Stimulated activated CD8-positive, alpha-beta memory T cell treated with anti-CD3 and anti-CD28 coated beads, Interleukin-12 subunit alpha, Interleukin-12 subunit beta, amount 100 ng/mL, for 24 hours (primary cell): ENCODE results near the gene RSU1.

ENCODE experiments used
- DNase-seq: peaks from one replicate; pipeline ENCODE4 v3.0.0-alpha.2; 2020; ENCODE audit errors: extremely low read depth

The RSU1 gene

DNA sequence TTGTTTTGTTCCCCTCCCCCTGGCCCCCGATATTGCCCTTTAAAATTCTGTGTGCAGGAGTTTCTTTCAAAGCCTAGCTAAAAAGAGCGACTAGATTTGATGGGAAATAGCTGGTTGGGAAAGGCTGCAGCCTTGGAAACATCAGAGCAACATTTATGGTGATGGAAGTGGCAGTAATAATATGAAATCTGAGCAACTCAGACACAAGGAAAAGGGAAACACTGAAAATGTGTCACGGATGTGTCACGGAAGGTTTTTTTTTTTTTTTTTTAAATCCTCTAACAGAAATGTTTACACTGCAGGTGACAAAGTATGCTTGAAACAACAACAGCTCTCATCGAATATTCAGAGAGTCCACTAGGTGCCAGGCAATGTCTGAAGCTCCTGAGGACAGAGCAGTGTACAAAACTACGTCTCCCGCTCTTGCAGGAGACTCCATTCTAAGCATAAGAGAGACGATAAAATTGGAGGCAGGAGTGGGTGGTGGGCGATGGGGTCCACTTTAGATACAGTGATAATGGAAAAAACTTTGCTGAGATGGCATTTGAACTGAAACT is 143.0 kb downstream of the RSU1 start:
- no peak for DNase-seq

DNA sequence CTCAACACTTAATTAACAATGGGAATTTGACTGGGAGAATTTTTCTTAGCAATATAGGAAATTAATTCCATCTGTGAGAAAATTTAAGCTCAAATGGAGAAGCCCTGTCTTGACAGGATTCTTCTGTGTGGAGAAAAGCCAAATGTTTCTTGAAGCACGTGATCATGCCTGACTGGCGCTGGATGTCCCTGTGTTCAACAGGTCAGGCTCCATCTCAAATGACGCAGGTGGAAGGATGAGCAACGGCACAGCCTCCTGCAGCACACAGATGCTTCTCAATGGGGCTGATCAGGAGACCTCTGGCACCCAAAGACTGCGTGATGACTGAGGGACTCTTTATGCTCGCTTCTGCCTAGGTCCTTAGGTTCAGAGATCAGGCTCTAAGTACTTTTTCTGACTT is 143.8 kb downstream of the RSU1 start:
- no peak for DNase-seq

- DNase-seq, result no peak
Measured at GRCh38 chr10:16663444-16663843, 153.8 kb downstream of the RSU1 start.

- DNase-seq, result no peak
Measured at GRCh38 chr10:16662923-16663322, 154.3 kb downstream of the RSU1 start.

DNA sequence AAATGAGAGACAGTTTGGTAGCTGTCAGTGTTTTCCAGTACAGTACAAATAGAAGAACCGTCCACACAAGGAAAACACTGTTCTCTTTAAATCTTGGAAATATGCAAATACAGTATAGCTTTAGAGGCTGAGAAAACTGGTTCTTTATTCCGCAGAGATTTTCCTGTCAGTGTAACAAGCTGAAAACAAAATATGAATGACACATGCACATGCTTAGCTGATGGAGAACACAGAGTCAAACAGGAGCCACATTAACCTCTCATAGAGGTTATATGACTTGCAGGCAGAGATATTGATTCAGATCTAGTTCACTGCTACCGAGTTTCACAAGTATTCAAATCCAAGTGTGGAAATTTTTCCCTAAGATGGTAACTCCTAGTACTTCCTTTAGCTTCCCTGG is 160.3 kb downstream of the RSU1 start:
- DNase-seq, result no peak

GRCh38 chr10:16653224-16653623 is 164.0 kb downstream of the RSU1 start:
- DNase-seq, result no peak

GRCh38 chr10:16652154-16652553 is 165.1 kb downstream of the RSU1 start:
- no peak for DNase-seq

DNA sequence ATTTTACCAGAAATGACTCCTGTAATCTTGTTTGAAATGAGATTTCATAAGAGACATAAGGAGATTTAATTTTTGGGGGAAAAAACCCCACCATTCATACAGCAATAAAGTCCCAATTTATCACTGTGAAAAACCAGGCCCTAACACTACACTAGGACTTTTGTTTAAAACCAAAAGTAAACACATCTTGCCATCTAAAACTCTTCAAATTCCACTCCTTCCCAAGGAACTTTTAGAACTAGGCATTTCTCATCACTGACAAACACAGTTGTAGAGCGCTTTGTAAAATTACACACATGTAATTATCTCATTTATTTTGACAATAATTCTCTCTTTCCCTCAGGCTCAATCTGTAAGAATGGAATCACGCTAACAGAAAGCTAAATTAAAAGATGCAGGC is 167.5 kb downstream of the RSU1 start:
- no peak for DNase-seq

- DNase-seq, result no peak
Measured at GRCh38 chr10:16648366-16648765, 168.9 kb downstream of the RSU1 start.

DNA sequence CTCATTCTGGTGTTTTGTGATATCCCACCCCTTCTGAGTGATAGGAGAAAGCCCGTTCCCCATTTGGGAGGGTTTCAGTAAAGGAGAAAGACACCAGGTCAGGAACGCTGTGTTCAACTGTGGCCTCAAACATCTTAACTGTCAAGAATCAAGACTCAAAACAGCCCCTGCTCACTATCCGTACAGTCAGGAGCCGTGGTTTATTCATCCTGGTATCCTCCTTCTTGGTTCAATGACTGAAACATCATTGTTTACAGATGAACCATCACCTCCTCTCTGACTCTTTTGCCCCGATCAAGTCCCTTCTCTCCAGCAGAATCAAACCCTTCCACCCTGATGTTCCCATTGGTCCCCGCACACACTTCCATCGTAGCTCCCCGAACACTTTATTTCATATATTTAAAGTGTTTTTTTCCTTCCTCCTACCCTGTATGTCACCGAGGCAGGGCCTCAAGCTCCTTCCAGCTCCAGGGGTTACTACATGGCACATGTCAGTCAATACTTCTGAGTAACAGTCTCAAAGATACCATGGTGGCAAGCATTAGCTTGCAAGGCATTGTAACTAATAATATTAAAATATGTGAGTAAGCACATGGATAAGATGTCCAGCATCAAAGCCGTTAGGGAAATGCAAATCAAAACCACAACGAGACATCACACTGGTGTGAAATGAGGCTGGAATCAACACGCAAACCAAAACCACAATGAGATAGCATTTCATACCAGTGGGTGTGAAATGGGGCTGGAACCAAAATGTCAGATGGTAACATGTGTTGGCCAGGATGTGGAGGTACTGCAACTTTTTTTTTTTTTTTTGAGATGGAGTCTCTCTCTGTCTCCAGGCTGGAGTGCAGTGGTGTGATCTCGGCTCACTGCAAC is 170.8 kb downstream of the RSU1 start:
- DNase-seq, result no peak

DNA sequence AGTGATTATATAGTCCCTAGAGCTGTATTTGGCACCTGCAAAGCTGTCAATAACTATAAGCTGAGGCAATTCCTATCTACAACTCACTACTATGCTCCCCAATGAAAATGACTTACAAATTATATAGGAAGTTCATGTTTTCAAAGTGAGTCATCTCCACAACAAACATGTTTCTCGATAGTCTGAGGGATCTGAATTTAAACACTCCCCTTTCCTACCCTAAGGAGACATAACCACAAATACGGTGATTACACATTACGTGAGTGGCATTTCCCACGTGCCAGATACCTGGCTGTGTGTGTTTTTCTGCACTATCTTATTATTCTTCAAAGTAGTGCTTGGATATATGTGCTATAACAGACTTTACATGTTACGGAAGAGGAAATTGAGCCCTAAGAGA is 173.1 kb downstream of the RSU1 start:
- DNase-seq, result no peak

- DNase-seq, result no peak
Measured at GRCh38 chr10:16643502-16643901, 173.7 kb downstream of the RSU1 start.

DNA sequence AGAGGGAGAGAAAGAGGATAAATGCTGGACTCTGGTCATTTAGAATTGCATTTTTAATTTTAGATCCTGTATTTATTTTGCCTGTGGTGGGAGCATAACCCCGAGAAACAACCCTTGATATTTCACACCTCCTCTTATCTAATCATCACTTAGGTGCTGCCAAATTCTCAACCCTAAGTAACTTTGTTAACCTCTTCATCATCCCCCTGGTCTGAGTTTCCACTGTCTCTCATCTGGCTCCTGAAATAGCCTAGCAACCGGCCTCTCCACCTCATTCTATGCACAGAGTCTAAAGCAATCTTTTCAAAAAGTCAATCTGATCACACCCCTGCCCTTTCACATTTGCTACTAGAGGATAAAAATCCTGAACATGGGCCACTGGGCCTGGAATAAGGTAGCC is 177.1 kb downstream of the RSU1 start:
- no peak for DNase-seq

DNA sequence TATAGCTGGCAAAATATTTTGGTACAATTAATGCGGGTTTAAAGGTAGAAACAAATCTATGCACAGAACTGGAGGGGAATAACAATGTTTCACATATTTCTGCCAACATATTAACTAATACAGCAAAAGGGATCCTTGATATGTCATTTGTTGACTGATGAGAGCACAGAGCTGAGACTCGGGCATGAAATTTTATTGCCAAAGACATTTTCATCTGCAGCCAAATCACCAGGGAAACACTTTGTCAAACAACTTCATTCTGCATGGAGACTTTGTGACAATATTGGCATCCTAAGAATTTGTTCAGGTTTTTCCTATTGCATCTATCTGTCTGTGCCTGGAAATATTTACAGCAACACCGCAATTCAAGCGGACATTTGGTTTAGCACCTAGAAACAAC is 177.8 kb downstream of the RSU1 start:
- DNase-seq, result no peak

DNA sequence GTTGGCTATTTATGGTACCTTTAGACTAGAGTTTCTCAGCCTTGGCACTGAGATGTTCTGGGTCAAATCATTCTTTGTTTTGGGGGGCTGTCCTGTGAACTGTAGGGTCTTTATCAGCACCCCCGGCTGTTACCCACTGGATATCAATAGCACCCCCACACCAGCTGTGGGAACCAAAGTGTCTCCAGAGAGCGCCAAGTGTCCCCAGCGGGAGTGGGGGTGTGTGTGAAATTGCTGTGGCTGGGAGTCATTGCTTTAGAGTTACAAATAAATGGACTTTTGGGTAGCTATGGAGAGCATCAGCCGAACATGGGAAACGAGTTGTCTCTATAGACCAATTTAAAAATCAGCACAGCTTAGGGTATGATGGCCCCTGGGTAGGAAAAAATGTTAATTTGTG is 184.2 kb downstream of the RSU1 start:
- no peak for DNase-seq

- no peak for DNase-seq
Measured at GRCh38 chr10:16626697-16627096, 190.5 kb downstream of the RSU1 start.

GRCh38 chr10:16612981-16613355 is 204.3 kb downstream of the RSU1 start:
- DNase-seq, result no peak

GRCh38 chr10:16612115-16612980 is 204.9 kb downstream of the RSU1 start:
- DNase-seq, result no peak

DNA sequence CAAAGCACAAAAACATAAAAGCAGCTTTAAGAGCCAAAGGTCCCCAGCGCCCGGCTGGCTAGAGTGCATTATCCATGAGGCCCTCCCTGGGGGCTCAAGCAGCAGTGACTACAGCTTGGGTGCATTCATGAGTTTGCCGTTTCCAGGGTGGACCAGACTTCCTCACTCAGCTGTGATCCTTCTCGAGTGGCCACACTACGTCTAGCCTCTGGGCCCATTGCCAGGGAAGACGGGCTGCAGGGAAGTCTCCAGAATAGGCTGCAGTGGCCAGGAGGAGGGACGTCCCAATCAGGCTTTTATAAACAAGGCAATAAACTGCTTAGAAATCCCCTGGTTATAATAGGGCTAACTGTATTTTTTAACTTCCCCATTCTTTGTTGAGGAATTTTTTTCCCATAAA is 206.2 kb downstream of the RSU1 start:
- DNase-seq, result no peak

DNA sequence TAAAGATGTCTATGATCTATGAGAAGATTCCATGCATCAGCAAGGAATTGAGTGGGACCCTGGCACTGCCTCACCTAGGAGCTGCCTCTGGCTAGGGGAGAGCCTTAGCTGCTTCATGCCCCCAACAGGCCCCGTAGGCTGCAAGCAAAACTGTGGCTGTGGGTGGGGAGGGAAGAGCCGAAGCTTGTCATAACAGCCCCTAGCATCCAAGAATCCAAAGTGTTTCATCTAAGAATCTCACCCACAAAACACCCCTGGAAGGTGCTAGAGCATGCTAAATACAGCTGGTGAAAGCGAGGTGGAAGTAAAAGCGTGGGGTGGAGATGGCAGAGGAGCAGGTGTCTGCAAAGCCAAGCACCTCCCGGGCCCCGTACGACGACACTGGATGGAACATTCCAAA is 208.0 kb downstream of the RSU1 start:
- no peak for DNase-seq

DNA sequence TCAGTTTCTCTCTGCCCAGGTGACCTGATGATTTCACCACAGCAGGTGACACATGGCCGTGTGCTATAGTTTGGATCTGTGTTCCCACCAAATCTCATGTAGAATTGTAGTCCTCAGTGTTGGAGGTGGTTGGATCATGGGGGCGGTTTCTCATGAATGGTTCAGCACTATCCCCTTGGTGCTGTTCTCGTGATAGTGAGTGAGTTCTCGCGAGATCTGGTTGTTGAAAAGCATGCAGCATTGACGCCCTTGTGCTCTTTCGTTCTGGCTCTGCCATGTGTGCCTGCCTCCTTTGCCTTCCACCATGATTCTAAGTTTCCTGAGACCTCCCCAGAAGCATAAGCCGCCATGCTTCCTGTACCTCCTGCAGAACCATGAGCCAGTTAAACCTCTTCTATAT is 210.3 kb downstream of the RSU1 start:
- DNase-seq, result no peak

- DNase-seq, result no peak
Measured at GRCh38 chr10:16606421-16606820, 210.8 kb downstream of the RSU1 start.

GRCh38 chr10:16603308-16603707 is 213.9 kb downstream of the RSU1 start:
- no peak for DNase-seq
